ENCODE results near the gene ZFYVE28. TPM values are rescaled to one million over a fixed set of nuclear protein-coding genes. Genes with fewer than 3 reads are reported as not detected.

The ZFYVE28 gene
- total and polyA plus RNA-seq, 2 donors from 2014 or later, result 8.0 to 18.9 TPM

GRCh38 chr4:2354118-2354517 is 64.3 kb downstream of the ZFYVE28 start:
- DNase-seq, result peak in 3 of 5 donors; percentile 35 to 49 (median 45)
- H3K9ac ChIP-seq (ENCODE audit: low read length in 3 of 3), result no peak overlapping the region
- H3K27me3 ChIP-seq (ENCODE audit: control insufficient read depth, insufficient read depth, low read length), result no peaks in the 10 kb centered on the region
- H3K4me1 ChIP-seq (ENCODE audit: control insufficient read depth in 2 of 3, insufficient read depth in 2 of 3, low read depth in 1 of 3, low read length in 3 of 3), result no peaks in the 10 kb centered on the region
- no peak for FAIRE-seq
- H3K27ac ChIP-seq (ENCODE audit: low read depth in 2 of 2, low read length in 2 of 2), result no peak overlapping the region
- no peak for TF ChIP-seq CTCF (IDR thresholded peaks at IDR 0.05; ENCODE audit: borderline replicate concordance, extremely low read depth, insufficient read depth)
- intact Hi-C loops (cut with DNase I), result no loop called here
- H3K4me3 ChIP-seq (ENCODE audit: low read length in 3 of 3), result no peak overlapping the region
- H3K36me3 ChIP-seq (ENCODE audit: control insufficient read depth in 2 of 3, insufficient read depth in 3 of 3, low read length in 3 of 3), result no peaks in the 10 kb centered on the region
- H3K9me3 ChIP-seq (ENCODE audit: control insufficient read depth in 2 of 3, insufficient read depth in 1 of 3, low read length in 3 of 3), result no peaks in the 10 kb centered on the region

GRCh38 chr4:2353222-2354107 is 65.0 kb downstream of the ZFYVE28 start:
- no peak overlapping the region for H3K9ac ChIP-seq (ENCODE audit: low read length in 3 of 3)
- H3K27me3 ChIP-seq (ENCODE audit: control insufficient read depth, insufficient read depth, low read length), result no peaks in the 10 kb centered on the region
- peak in 3 of 5 donors; percentile 3 to 74 (median 43) for DNase-seq
- no peaks in the 10 kb centered on the region for H3K4me1 ChIP-seq (ENCODE audit: control insufficient read depth in 2 of 3, insufficient read depth in 2 of 3, low read depth in 1 of 3, low read length in 3 of 3)
- no peak for TF ChIP-seq CTCF (IDR thresholded peaks at IDR 0.05; ENCODE audit: borderline replicate concordance, extremely low read depth, insufficient read depth)
- no peak for FAIRE-seq
- intact Hi-C loops (cut with DNase I), result no loop called here
- H3K36me3 ChIP-seq (ENCODE audit: control insufficient read depth in 2 of 3, insufficient read depth in 3 of 3, low read length in 3 of 3), result no peaks in the 10 kb centered on the region
- H3K9me3 ChIP-seq (ENCODE audit: control insufficient read depth in 2 of 3, insufficient read depth in 1 of 3, low read length in 3 of 3), result no peaks in the 10 kb centered on the region
- no peak overlapping the region for H3K4me3 ChIP-seq (ENCODE audit: low read length in 3 of 3)
- no peak overlapping the region for H3K27ac ChIP-seq (ENCODE audit: low read depth in 2 of 2, low read length in 2 of 2)

GRCh38 chr4:2352729-2353221 is 65.7 kb downstream of the ZFYVE28 start:
- FAIRE-seq, result no peak
- peak in 1 of 5 donors; percentile 7 for DNase-seq
- no peak overlapping the region for H3K9ac ChIP-seq (ENCODE audit: low read length in 3 of 3)

More at GRCh38 chr4:2352729-2353221, 65.7 kb downstream of the ZFYVE28 start:
- Histone ChIP-seq H3K27ac (ENCODE audit: low read depth in 2 of 2, low read length in 2 of 2) (no peak overlapping the region), H3K4me1 (ENCODE audit: control insufficient read depth in 2 of 3, insufficient read depth in 2 of 3, low read depth in 1 of 3, low read length in 3 of 3) (no peaks in the 10 kb centered on the region), H3K27me3 (ENCODE audit: control insufficient read depth, insufficient read depth, low read length) (no peaks in the 10 kb centered on the region), H3K9me3 (ENCODE audit: control insufficient read depth in 2 of 3, insufficient read depth in 1 of 3, low read length in 3 of 3) (no peaks in the 10 kb centered on the region), H3K4me3 (ENCODE audit: low read length in 3 of 3) (no peak overlapping the region), H3K36me3 (ENCODE audit: control insufficient read depth in 2 of 3, insufficient read depth in 3 of 3, low read length in 3 of 3) (no peaks in the 10 kb centered on the region)
- TF ChIP-seq CTCF (IDR thresholded peaks at IDR 0.05; ENCODE audit: borderline replicate concordance, extremely low read depth, insufficient read depth), result no peak
- intact Hi-C loops (cut with DNase I), result no loop called here
